SU-DHL-6 (cell line): ENCODE measurements around the gene TNPO1.
"Not testable (repeated sequence)": the region's sequence is repeated elsewhere in the genome, so short reads cannot be mapped to it uniquely, and the experiment has no call there.

ENCODE experiments used
- H2AFZ ChIP-seq: fragments of 200-600 bp; sonication (generic); 2 replicates; pipeline ENCODE4 v1.6.1; 2014; ENCODE audit warnings: low read depth, mild to moderate bottlenecking, moderate library complexity, mixed read lengths, antibody characterized with exemption, low read length; ENCODE audit not compliant: severe bottlenecking
- H3F3A ChIP-seq: fragments of 200-600 bp; shearing (Covaris generic); 2 replicates; pipeline ENCODE4 v1.6.0; 2016; ENCODE audit warnings: antibody characterized with exemption, mild to moderate bottlenecking; ENCODE audit not compliant: insufficient read depth
- H3K27ac ChIP-seq: fragments of 200-600 bp; sonication (generic); 2 replicates; pipeline ENCODE4 v1.5.1; 2016; ENCODE audit warnings: low read depth, mild to moderate bottlenecking, low read length, moderate library complexity, mixed read lengths
- H3K27me3 ChIP-seq: fragments of 200-600 bp; sonication (generic), shearing (Covaris generic); 2 replicates; pipeline ENCODE4 v1.6.0; 2014; ENCODE audit warnings: mild to moderate bottlenecking, low read length
- H3K36me3 ChIP-seq: fragments of 200-600 bp; sonication (generic); 2 replicates; pipeline ENCODE4 v1.6.1; 2014; ENCODE audit warnings: mild to moderate bottlenecking, low read length, mixed read lengths
- H3K4me2 ChIP-seq: fragments of 300-600, 200-600 bp; shearing (Covaris generic), sonication (generic); 2 replicates; pipeline ENCODE4 v1.6.0; 2014; ENCODE audit warnings: low read length, low read depth, mild to moderate bottlenecking; ENCODE audit not compliant: poor library complexity, severe bottlenecking
- H3K4me3 ChIP-seq: fragments of 200-600 bp; sonication (generic); 2 replicates; pipeline ENCODE4 v1.5.1; 2014; ENCODE audit warnings: antibody characterized with exemption, low read length, mild to moderate bottlenecking, mixed read lengths; ENCODE audit not compliant: insufficient read depth, poor library complexity, severe bottlenecking
- H3K79me2 ChIP-seq: fragments of 200-600 bp; sonication (generic); 2 replicates; pipeline ENCODE4 v1.6.1; 2014; ENCODE audit warnings: mild to moderate bottlenecking, low read length, moderate library complexity; ENCODE audit not compliant: insufficient read depth
- H3K9ac ChIP-seq: fragments of 200-600 bp; sonication (generic); 2 replicates; pipeline ENCODE4 v1.7.0; 2014; ENCODE audit warnings: mild to moderate bottlenecking, low read length
- H3K9me2 ChIP-seq: fragments of 200-600 bp; sonication (generic); replicated peaks from 2 replicates; pipeline ENCODE4 v1.6.1; 2014; ENCODE audit warnings: low read length; ENCODE audit not compliant: insufficient read depth
- H3K9me3 ChIP-seq: fragments of 200-600 bp; sonication (generic); 2 replicates; pipeline ENCODE4 v1.6.1; 2014; ENCODE audit warnings: low read length, mixed read lengths; ENCODE audit not compliant: insufficient read depth
- H4K20me1 ChIP-seq: fragments of 200-600 bp; sonication (generic); 2 replicates; pipeline ENCODE4 v1.6.1; 2014; ENCODE audit warnings: low read depth, mild to moderate bottlenecking, antibody characterized with exemption, low read length, moderate library complexity, mixed read lengths
- CTCF ChIP-seq: fragments of 200-600 bp; sonication (generic); IDR thresholded peaks from one replicate; pipeline ENCODE4 v1.5.1; 2017; ENCODE audit warnings: antibody characterized with exemption, mild to moderate bottlenecking, low read length, moderate library complexity; ENCODE audit not compliant: insufficient read depth, poor library complexity, severe bottlenecking
- EZH2phosphoT487 ChIP-seq: fragments of 200-600 bp; sonication (generic), shearing (Covaris generic); conservative IDR thresholded peaks from 2 replicates; pipeline ENCODE4 v1.6.1; 2018; ENCODE audit warnings: mild to moderate bottlenecking, antibody characterized with exemption, low read length, moderate library complexity, mixed read lengths

Gene TNPO1

DNA sequence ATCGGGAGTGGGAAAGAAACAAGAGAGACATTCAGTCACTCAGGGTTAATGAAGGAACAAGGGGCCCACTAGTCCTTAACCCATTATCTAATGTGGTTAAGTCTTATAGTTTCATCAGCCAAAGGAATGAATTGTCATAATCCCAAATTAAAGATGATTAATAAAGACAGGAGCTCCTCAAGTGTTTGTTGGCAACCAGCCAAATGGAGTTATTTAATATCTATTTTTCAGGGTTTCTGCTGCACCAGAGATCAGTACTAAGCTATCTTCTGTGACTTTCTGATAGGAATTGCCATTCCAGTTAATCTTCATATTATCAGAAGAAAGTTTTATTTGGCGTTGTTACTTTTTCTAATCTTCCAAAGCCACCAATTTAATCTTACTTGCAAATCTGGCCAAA, 105.4 kb downstream of the TNPO1 start:
- no peaks in the 10 kb centered on the region for H4K20me1 ChIP-seq
- no peaks in the 10 kb centered on the region for H3K27me3 ChIP-seq
- no peaks in the 10 kb centered on the region for H3K9me2 ChIP-seq
- peaks cover 7% of the 10 kb centered on the region; the same call in 1 of the 2 replicates for H3F3A ChIP-seq
- TF ChIP-seq CTCF = no peak
- TF ChIP-seq EZH2phosphoT487 = no peak
- no peak overlapping the region for H3K9ac ChIP-seq
- no peak overlapping the region for H3K27ac ChIP-seq
- H3K4me3 ChIP-seq = no peak overlapping the region
- no peaks in the 10 kb centered on the region for H3K36me3 ChIP-seq
- H3K4me2 ChIP-seq = no peak overlapping the region
- H2AFZ ChIP-seq = no peak overlapping the region
- H3K9me3 ChIP-seq = no peaks in the 10 kb centered on the region
- H3K79me2 ChIP-seq = no peaks in the 10 kb centered on the region

DNA sequence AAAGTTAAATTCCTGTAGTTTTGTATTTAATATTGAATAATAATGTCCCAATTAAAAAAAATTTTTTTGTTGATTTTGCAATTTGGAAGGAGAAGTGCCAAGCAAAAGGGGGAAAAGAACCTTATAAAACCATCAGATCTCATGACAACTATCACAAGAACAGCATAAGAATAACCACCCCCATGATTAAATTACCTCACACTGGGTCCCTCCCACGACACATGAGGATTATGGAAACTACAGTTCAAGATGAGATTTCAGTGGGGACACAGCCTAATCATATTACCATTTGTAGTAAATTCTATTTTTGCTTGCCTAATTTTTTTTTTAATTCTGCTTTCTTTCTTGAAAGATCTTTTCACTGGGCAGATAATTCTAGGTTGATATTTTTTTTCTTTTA, 106.0 kb downstream of the TNPO1 start:
- Histone ChIP-seq H3F3A (0 out of 2 replicates have a peak, but pooled peaks cover 3% of the 10 kb centered on the region), H3K9ac (no peak overlapping the region), H4K20me1 (no peaks in the 10 kb centered on the region), H3K4me3 (no peak overlapping the region), H3K36me3 (no peaks in the 10 kb centered on the region), H3K27ac (no peak overlapping the region), H2AFZ (no peak overlapping the region), H3K9me2 (no peaks in the 10 kb centered on the region), H3K27me3 (no peaks in the 10 kb centered on the region), H3K9me3 (no peaks in the 10 kb centered on the region), H3K79me2 (no peaks in the 10 kb centered on the region), H3K4me2 (no peak overlapping the region)
- TF ChIP-seq EZH2phosphoT487 = no peak
- no peak for TF ChIP-seq CTCF

- Histone ChIP-seq H3K79me2 (no peaks in the 10 kb centered on the region), H3K4me3 (no peak overlapping the region), H3K36me3 (no peaks in the 10 kb centered on the region), H3K9me2 (no peaks in the 10 kb centered on the region), H4K20me1 (no peaks in the 10 kb centered on the region), H3K9me3 (no peaks in the 10 kb centered on the region), H3F3A (no peaks in the 10 kb centered on the region), H3K9ac (no peak overlapping the region), H2AFZ (no peak overlapping the region), H3K27ac (no peak overlapping the region), H3K27me3 (no peaks in the 10 kb centered on the region), H3K4me2 (no peak overlapping the region)
- TF ChIP-seq CTCF (no peak), EZH2phosphoT487 (no peak)
Observed at GRCh38 chr5:72925336-72926010, 109.0 kb downstream of the TNPO1 start.

DNA sequence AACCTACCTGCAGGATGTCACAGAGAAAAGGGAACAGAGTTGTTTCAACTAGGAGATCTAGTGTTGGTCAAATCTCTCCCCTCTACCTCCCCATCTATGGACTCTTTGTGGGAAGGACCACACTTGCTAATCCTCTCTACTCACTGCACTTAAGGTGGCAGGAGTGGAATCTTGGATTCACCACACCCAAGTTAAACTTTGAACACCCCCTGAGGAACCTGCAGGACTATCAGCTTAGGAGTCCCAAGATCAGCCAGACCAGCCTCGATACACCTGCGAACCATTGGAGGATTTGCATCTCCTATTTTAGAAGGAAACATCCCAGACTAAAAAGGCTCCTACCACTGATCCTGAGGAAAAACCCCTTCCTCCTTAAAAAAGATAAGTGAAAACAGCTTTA, 116.2 kb downstream of the TNPO1 start:
- not testable (repeated sequence) for H3K4me2 ChIP-seq, H3K4me3 ChIP-seq, H3K9me3 ChIP-seq, H3K27me3 ChIP-seq, H2AFZ ChIP-seq, H3F3A ChIP-seq, H3K36me3 ChIP-seq, H3K9me2 ChIP-seq, H3K27ac ChIP-seq, H3K79me2 ChIP-seq, H3K9ac ChIP-seq, H4K20me1 ChIP-seq

DNA sequence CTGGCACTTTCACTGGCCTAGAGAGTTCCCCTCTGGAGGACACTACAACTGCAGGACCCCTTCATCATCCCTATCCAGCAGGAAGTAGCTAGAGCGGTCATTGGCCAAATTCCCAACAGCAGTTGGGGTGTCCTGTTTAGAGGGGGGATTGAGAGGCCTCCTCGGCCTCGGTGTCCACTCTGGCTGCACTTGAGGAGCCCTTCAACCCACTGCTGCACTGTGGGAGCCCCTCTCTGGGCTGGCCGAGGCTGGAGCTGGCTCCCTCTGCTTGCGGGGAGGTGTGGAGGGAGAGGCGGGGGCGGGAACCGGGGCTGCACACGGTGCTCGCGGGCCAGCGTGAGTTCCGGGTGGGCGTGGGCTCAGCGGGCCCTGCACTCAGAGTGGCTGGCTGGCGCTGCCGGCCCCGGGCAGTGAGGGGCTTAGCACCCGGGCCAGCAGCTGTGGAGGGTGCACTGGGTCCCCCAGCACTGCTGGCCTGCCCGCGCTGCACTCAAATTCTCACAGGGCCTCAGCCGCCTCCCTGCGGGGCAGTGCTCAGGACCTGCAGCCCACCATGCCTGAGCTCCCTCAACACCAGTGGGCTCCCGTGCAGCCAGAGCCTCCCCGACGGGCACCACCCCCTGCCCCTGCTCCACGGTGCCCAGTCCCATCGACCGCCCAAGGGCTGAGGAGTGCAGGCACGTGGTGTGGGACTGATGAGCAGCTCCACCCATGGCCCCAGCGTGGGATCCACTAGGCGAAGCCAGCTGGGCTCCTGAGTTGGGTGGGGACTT, 118.7 kb downstream of the TNPO1 start:
- H3K27ac ChIP-seq, H3K9me3 ChIP-seq, H3K36me3 ChIP-seq, H3K9me2 ChIP-seq, H3K4me2 ChIP-seq, H3F3A ChIP-seq, H3K79me2 ChIP-seq, H3K4me3 ChIP-seq, H3K9ac ChIP-seq, H4K20me1 ChIP-seq, H2AFZ ChIP-seq, H3K27me3 ChIP-seq: not testable (repeated sequence)
